Measurements from ENCODE around the gene HMCN1.

The HMCN1 gene

DNA sequence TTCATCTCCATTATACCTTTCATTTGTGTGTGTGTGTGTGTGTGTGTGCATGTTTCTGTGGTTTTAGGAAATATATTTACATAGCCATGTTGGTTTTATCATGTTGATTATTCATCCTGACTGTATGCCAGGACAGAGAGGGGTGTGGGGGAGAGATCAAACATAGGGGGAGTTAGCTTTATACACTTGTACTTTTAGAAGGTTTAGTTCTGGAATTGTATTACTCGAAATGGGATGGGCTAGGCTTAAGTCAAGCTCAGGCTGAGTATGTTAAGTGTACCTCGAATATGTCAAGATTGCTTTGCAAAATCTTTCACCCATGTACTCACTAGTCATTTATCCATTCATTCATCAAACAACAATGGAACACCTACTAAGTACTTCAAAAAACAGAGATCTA, 123.3 kb downstream of the HMCN1 start:
- H3F3A ChIP-seq (ENCODE audit: insufficient read depth, low read length), result no peaks in the 10 kb centered on the region
- H3K27me3 ChIP-seq (ENCODE audit: insufficient read depth, low read length), result no peaks in the 10 kb centered on the region
- no peak overlapping the region for H3K4me3 ChIP-seq (ENCODE audit: low read depth, low read length, poor library complexity, severe bottlenecking)
- H3K9ac ChIP-seq (ENCODE audit: low read length), result no peak overlapping the region
- TF ChIP-seq CTCF (IDR thresholded peaks at IDR 0.05; ENCODE audit: low read length), result no peak
- no peak for TF ChIP-seq EZH2 (IDR thresholded peaks at IDR 0.05; ENCODE audit: borderline replicate concordance, low read length)
- H3K36me3 ChIP-seq (ENCODE audit: insufficient read depth, low read length), result no peaks in the 10 kb centered on the region
- no peaks in the 10 kb centered on the region for H3K4me1 ChIP-seq (ENCODE audit: insufficient read depth, low read length, severe bottlenecking)
- H3K4me2 ChIP-seq (ENCODE audit: low read length), result no peak overlapping the region
- no peaks in the 10 kb centered on the region for H3K9me2 ChIP-seq (ENCODE audit: low read depth, low read length)
- no peaks in the 10 kb centered on the region for H3K9me3 ChIP-seq (ENCODE audit: low read length)
- H4K20me1 ChIP-seq (ENCODE audit: insufficient read depth, low read length), result no peaks in the 10 kb centered on the region
- no peaks in the 10 kb centered on the region for H3K79me2 ChIP-seq (ENCODE audit: insufficient read depth, low read length)
- H3K27ac ChIP-seq (ENCODE audit: low read depth, low read length, poor library complexity, severe bottlenecking), result no peak overlapping the region
- H2AFZ ChIP-seq (ENCODE audit: low read length), result no peak overlapping the region

DNA sequence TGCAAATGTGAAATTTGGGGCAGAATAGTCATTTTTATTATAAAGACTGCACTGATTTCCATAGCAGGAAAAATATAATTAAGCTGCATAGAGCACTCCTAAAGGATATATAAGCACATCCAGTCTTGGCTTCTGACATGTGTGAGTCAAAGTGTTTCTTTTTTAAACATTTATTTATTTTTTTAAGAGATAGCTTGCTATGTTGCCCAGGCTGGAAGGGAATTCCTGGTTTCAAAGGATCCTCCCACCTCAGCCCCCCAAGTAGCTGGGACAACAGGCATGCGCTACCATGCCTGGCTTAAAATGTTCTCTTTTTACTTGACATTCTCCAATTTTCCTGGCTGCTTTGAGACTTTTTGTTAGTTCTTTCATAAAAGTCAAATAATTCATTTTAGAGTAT, 126.1 kb downstream of the HMCN1 start:
- Histone ChIP-seq H3K9me3 (ENCODE audit: low read length) (no peaks in the 10 kb centered on the region), H3K9me2 (ENCODE audit: low read depth, low read length) (no peaks in the 10 kb centered on the region), H3K27ac (ENCODE audit: low read depth, low read length, poor library complexity, severe bottlenecking) (no peak overlapping the region), H3K4me2 (ENCODE audit: low read length) (no peak overlapping the region), H3K36me3 (ENCODE audit: insufficient read depth, low read length) (no peaks in the 10 kb centered on the region), H2AFZ (ENCODE audit: low read length) (no peak overlapping the region), H4K20me1 (ENCODE audit: insufficient read depth, low read length) (no peaks in the 10 kb centered on the region), H3F3A (ENCODE audit: insufficient read depth, low read length) (no peaks in the 10 kb centered on the region), H3K4me1 (ENCODE audit: insufficient read depth, low read length, severe bottlenecking) (no peaks in the 10 kb centered on the region), H3K27me3 (ENCODE audit: insufficient read depth, low read length) (no peaks in the 10 kb centered on the region), H3K9ac (ENCODE audit: low read length) (no peak overlapping the region), H3K79me2 (ENCODE audit: insufficient read depth, low read length) (no peaks in the 10 kb centered on the region), H3K4me3 (ENCODE audit: low read depth, low read length, poor library complexity, severe bottlenecking) (no peak overlapping the region)
- no peak for TF ChIP-seq CTCF (IDR thresholded peaks at IDR 0.05; ENCODE audit: low read length)
- no peak for TF ChIP-seq EZH2 (IDR thresholded peaks at IDR 0.05; ENCODE audit: borderline replicate concordance, low read length)

GRCh38 chr1:185860859-185861258, 126.7 kb downstream of the HMCN1 start:
- Histone ChIP-seq H3K9me2 (ENCODE audit: low read depth, low read length) (no peaks in the 10 kb centered on the region), H3F3A (ENCODE audit: insufficient read depth, low read length) (no peaks in the 10 kb centered on the region), H3K27me3 (ENCODE audit: insufficient read depth, low read length) (no peaks in the 10 kb centered on the region), H3K9me3 (ENCODE audit: low read length) (no peaks in the 10 kb centered on the region), H3K36me3 (ENCODE audit: insufficient read depth, low read length) (no peaks in the 10 kb centered on the region), H3K4me1 (ENCODE audit: insufficient read depth, low read length, severe bottlenecking) (no peaks in the 10 kb centered on the region), H3K9ac (ENCODE audit: low read length) (no peak overlapping the region), H3K27ac (ENCODE audit: low read depth, low read length, poor library complexity, severe bottlenecking) (no peak overlapping the region), H2AFZ (ENCODE audit: low read length) (no peak overlapping the region), H3K4me2 (ENCODE audit: low read length) (no peak overlapping the region), H3K79me2 (ENCODE audit: insufficient read depth, low read length) (no peaks in the 10 kb centered on the region), H4K20me1 (ENCODE audit: insufficient read depth, low read length) (no peaks in the 10 kb centered on the region), H3K4me3 (ENCODE audit: low read depth, low read length, poor library complexity, severe bottlenecking) (no peak overlapping the region)
- no peak for TF ChIP-seq CTCF (IDR thresholded peaks at IDR 0.05; ENCODE audit: low read length)
- TF ChIP-seq EZH2 (IDR thresholded peaks at IDR 0.05; ENCODE audit: borderline replicate concordance, low read length), result no peak
